Upper lobe of right lung (tissue), 1 donor: ENCODE measurements around the gene TMEM151B. TPM values are rescaled to one million over a fixed set of nuclear protein-coding genes. Genes with fewer than 3 reads are reported as not detected.
A peak's percentile ranks its signal among the peaks of the same experiment; 100 is the strongest.
"Not testable (repeated sequence)": the region's sequence is repeated elsewhere in the genome, so short reads cannot be mapped to it uniquely, and the experiment has no call there.

Source experiments
- ATAC-seq: fragments of 200-7000 bp; cut with Tn5 transposase; one replicate; pipeline ENCODE4 v1.9.1; 2020; ENCODE audit warnings: mild to moderate bottlenecking, moderate library complexity
- DNase-seq: peaks from one replicate; pipeline ENCODE4 v3.0.0-alpha.2; 2020
- H3K27ac ChIP-seq: fragments of 200-600 bp; one replicate; pipeline ENCODE4 v1.8.0; 2022
- H3K27me3 ChIP-seq: fragments of 200-600 bp; one replicate; pipeline ENCODE4 v1.8.0; 2022; ENCODE audit warnings: mild to moderate bottlenecking
- H3K36me3 ChIP-seq: fragments of 200-600 bp; one replicate; pipeline ENCODE4 v1.8.0; 2022
- H3K4me1 ChIP-seq: fragments of 200-600 bp; one replicate; pipeline ENCODE4 v1.8.0; 2022
- H3K4me3 ChIP-seq: fragments of 200-600 bp; one replicate; pipeline ENCODE4 v1.8.0; 2022; ENCODE audit warnings: mild to moderate bottlenecking
- H3K9me3 ChIP-seq: fragments of 200-600 bp; one replicate; pipeline ENCODE4 v1.8.0; 2022
- CTCF ChIP-seq: fragments of 200-600 bp; IDR thresholded peaks from one replicate; pipeline ENCODE4 v1.8.0; 2022; ENCODE audit warnings: antibody characterized with exemption
- intact Hi-C: fragments of 100-400 bp; cut with DNase I; formaldehyde crosslinking; loops from one replicate; pipeline ENCODE4 v1.11.0; 2022
- total RNA-seq: library from RNA; stranded (reverse); fragmentation: NEBNext Ultra II Directional; extraction: Animal tissue kit (Norgen Biotek cat#: 25700); gene quantifications from one replicate; pipeline ENCODE4 v1.2.1, GENCODE V29; 2021
- donor health status: DM: no; HTN: yes; CAD: no; lungs with severe emphysema.

The TMEM151B gene
- total RNA-seq, 1 donor from 2014 or later = not detected

DNA sequence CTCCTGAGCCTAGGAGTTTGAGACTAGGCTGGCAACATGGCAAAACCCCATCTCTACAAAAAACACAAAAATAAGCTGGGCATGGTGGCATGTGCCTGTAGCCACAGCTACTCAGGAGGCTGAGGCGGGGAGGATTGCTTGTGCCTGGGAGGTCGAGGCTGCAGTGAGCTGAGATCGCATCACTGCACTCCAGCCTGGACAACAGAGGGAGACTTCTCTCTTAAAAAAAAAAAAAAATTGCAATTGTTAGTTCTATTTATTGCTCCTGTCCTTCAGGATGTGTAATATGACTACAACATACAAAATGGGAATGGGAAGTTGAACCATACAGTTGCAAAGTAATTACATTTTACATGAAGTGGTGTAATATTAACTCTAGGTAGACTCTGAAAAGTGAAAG lies 51.0 kb downstream of the TMEM151B start:
- TF ChIP-seq CTCF = no peak
- H3K36me3 ChIP-seq = no peaks in the 10 kb centered on the region
- ATAC-seq (no peak), DNase-seq (no peak)
- no peak overlapping the region for H3K4me3 ChIP-seq
- H3K27me3 ChIP-seq = peaks cover 9% of the 10 kb centered on the region
- H3K9me3 ChIP-seq = no peaks in the 10 kb centered on the region
- no peak overlapping the region for H3K27ac ChIP-seq
- no peaks in the 10 kb centered on the region for H3K4me1 ChIP-seq
- intact Hi-C loops = no loop called here

DNA sequence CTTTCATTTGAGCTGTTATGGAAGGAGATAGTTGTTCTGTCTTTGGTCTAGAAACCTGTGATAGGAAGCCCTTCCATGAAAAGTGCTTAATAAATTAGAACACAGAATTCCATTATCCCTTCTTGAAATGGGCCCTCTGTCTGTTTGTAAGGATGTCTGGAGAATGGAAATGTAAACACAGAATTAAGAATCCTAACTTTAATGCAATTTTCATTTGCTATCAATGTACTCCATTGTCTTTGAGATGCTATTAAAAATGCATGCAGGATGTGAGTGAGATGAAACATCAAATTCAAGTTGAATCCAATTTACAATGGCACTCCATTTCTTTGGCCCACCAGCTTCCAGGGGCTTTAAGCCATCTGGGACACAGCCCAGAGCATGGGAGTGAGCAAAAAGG lies 56.8 kb downstream of the TMEM151B start:
- no peak for TF ChIP-seq CTCF
- no peak for ATAC-seq
- Histone ChIP-seq H3K36me3 (no peaks in the 10 kb centered on the region), H3K4me3 (no peak overlapping the region), H3K4me1 (no peaks in the 10 kb centered on the region), H3K9me3 (no peaks in the 10 kb centered on the region), H3K27me3 (peaks cover 14% of the 10 kb centered on the region), H3K27ac (no peak overlapping the region)
- no peak for DNase-seq
- intact Hi-C loops = no loop called here

- ATAC-seq (no peak), DNase-seq (no peak)
- Histone ChIP-seq H3K36me3 (no peaks in the 10 kb centered on the region), H3K27ac (no peak overlapping the region), H3K4me1 (no peaks in the 10 kb centered on the region), H3K4me3 (no peak overlapping the region), H3K9me3 (no peaks in the 10 kb centered on the region), H3K27me3 (peaks cover 20% of the 10 kb centered on the region)
- TF ChIP-seq CTCF = no peak
- intact Hi-C loops = no loop called here
These were observed 57.5 kb downstream of the TMEM151B start for GRCh38 chr6:44327760-44328159.

- H3K9me3 ChIP-seq, H3K4me1 ChIP-seq, intact Hi-C loops, H3K4me3 ChIP-seq, DNase-seq, ATAC-seq, H3K36me3 ChIP-seq, H3K27ac ChIP-seq: not testable (repeated sequence)
- H3K27me3 ChIP-seq = peaks cover 20% of the 10 kb centered on the region
These were observed 58.0 kb downstream of the TMEM151B start for GRCh38 chr6:44328203-44328602.

DNA sequence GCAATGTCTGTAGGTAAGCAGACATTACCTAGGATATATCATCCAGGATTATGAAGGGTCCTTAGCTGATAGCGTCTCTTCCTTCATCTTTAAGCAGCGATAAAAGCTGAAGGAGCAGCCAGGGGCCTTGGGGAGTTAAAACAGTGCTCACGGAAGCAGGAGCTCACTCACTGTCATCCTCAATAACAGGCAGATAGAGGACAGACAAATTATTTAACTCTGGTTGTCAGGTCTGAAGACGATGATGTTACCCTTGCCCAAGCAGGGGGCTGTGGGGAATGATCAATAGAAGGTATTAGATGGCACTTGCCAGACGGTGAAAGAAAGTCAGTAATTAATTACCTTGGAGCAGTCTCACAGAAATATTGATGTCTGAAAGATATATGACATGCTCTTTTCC lies 59.6 kb downstream of the TMEM151B start:
- intact Hi-C loops = no loop called here
- DNase-seq (no peak), ATAC-seq (no peak)
- Histone ChIP-seq H3K27me3 (peaks cover 20% of the 10 kb centered on the region), H3K4me1 (no peaks in the 10 kb centered on the region), H3K27ac (no peak overlapping the region), H3K4me3 (no peak overlapping the region), H3K9me3 (no peaks in the 10 kb centered on the region), H3K36me3 (no peaks in the 10 kb centered on the region)
- TF ChIP-seq CTCF = no peak

GRCh38 chr6:44332585-44332984 lies 62.3 kb downstream of the TMEM151B start:
- intact Hi-C loops = no loop called here
- no peaks in the 10 kb centered on the region for H3K4me1 ChIP-seq
- TF ChIP-seq CTCF = no peak
- DNase-seq (no peak), ATAC-seq (peak; percentile 51)
- H3K9me3 ChIP-seq = no peaks in the 10 kb centered on the region
- H3K27ac ChIP-seq = no peak overlapping the region
- H3K27me3 ChIP-seq = peaks cover 20% of the 10 kb centered on the region
- H3K4me3 ChIP-seq = no peak overlapping the region
- no peaks in the 10 kb centered on the region for H3K36me3 ChIP-seq
